CD4-positive, alpha-beta T cell treated with Interleukin-15 for 4 hours (primary cell): Measurements from ENCODE around the gene GRM7.

Experiments used
- DNase-seq: peaks from one replicate; pipeline ENCODE4 v3.0.0-alpha.2; 2020; ENCODE audit warnings: low spot score

Gene GRM7

GRCh38 chr3:7658294-7658693 is 797.4 kb downstream of the GRM7 start:
- no peak for DNase-seq

DNA sequence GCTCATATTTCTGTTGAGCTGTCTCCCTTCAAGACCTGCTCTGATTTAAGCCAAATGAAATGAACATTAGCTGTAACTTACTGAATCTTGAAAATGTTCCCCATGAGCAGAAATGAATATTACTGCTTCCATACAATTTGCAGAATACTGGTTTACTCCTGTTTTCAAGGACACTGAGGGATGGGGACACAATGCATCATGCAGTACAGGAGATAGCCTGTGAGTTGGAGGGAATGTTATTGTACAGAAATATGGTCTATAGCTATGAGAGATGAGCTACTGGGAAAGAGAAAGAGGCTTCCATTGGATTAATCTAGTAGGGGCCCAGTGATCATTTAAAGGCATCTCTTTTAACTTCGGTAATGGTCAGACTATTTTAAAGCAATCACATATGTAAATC is 798.2 kb downstream of the GRM7 start:
- no peak for DNase-seq

GRCh38 chr3:7663771-7664170 is 802.9 kb downstream of the GRM7 start:
- DNase-seq = no peak

DNA sequence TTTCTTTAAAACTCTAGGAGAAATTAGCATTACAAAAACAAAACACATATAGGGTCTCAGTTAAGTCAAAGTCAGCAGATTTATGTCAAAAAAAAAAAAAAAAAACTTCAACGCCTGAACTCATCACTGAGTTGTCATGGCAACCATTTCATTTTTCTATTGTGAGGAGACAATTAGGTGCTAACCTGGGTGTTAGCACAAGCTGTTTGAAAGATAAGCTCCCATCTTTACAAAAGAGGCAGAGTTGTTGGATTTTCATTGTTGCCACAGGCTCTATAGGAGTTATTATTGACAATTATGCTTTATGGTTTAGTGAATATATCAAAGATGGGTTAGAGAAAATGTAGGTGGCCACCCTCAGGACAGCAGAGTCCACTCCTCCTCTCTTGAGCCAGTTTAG is 806.9 kb downstream of the GRM7 start:
- no peak for DNase-seq

DNA sequence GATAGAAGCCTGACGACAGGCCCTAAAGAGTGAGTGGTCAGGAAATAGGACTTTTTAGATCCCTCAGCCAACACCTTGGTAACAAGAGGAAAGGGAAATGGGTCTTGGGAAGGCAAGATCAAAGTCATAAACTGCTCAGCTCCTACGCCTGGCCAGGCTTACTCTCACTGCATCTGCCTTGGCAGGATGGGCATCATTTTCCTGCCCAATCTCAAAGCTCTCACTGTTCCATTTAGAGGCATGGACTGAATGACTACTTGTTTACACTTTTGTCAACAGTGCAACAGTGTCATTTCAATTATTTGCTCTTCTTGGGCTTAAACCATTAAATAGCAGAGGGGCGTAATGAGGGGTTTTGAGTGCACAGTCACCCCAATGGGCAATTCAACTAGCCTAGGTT is 808.7 kb downstream of the GRM7 start:
- DNase-seq = no peak

DNA sequence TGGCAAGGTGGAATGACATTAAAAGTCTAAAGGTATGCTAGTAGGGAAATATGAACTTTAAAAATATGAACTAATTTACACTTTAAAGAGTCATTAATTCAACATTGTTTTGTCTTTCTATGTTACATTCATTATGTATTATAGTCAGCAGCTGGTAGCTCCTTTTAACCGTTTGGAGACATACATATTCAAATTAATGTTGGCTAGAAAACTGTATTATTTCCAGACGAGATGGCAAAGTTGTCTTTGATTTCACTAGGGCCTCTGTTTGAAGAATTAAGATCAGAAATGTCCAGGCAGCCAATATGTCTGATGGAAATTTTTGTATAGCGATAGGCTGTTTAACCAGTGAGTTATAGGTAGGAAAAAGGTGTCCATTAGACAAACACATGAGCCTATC is 817.6 kb downstream of the GRM7 start:
- DNase-seq = no peak

- no peak for DNase-seq
Observed at GRCh38 chr3:7682822-7683229, 821.9 kb downstream of the GRM7 start.

GRCh38 chr3:7683426-7683825 is 822.5 kb downstream of the GRM7 start:
- no peak for DNase-seq

GRCh38 chr3:7684182-7684715 is 823.3 kb downstream of the GRM7 start:
- DNase-seq = no peak

GRCh38 chr3:7687428-7688147 is 826.7 kb downstream of the GRM7 start:
- no peak for DNase-seq

DNA sequence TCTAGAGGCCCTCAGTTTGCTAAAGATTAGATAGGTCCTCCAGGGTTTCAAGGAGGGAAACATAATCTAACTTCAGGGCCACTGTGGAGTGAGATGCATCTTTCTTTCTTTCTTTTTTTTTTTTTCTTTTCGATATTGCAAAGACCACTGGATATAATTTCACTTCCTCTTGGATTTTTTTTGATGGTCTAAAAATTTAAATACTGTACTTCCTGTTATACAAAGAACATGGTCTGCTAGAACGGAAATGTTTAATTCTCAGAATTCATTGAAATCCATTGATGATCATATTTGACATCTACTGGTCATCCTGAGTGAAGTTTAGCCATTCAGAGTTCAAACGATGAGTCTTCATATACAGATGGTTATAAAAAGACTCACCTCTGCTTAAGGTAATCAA is 832.0 kb downstream of the GRM7 start:
- DNase-seq = no peak

DNA sequence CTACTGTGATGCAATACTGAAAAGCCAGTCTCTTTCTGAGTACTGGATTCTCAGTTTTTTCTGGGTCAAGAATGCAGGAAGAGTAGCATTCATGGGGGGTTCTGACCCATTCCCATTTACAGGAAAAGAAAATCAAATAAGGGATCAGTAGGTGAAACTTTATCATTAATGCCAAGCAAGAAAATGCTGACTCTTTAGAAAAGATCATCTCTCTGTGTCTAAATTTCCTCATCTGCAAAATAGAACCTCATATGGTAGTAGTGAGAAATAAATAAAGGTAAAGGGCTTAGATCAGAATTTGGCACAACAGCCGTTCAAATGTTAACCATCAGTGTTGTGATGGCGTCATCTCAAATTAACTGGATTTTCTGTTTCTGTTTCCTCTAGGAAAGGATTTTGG is 833.1 kb downstream of the GRM7 start:
- DNase-seq = no peak

DNA sequence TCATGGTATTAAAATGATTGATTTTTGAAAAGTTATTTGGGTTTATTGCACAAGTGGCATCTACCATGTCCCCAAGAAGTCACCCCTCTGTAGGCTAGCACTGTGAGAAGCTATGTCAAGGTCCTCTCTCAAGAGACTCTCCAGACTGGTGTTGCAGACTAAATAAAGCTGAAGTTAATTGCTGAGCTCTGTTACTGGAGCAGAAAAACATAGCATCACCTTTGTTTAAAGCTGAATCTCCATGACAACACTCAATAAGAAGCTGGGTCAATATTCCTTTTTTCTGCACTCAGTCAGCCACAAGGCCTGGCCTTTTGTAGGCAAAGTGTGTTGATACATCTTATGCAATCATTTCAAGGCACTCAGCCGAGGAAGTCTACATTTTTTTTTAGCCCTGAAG is 834.1 kb downstream of the GRM7 start:
- no peak for DNase-seq

- DNase-seq = no peak
Observed at GRCh38 chr3:7696320-7696719, 835.4 kb downstream of the GRM7 start.

- no peak for DNase-seq
Observed at GRCh38 chr3:7697548-7697947, 836.6 kb downstream of the GRM7 start.

- DNase-seq = no peak
Observed at GRCh38 chr3:7700539-7700938, 839.6 kb downstream of the GRM7 start.

GRCh38 chr3:7700977-7701376 is 840.1 kb downstream of the GRM7 start:
- DNase-seq = no peak

- no peak for DNase-seq
Observed at GRCh38 chr3:7707187-7707586, 846.3 kb downstream of the GRM7 start.

GRCh38 chr3:7709376-7710082 is 848.6 kb downstream of the GRM7 start:
- no peak for DNase-seq

DNA sequence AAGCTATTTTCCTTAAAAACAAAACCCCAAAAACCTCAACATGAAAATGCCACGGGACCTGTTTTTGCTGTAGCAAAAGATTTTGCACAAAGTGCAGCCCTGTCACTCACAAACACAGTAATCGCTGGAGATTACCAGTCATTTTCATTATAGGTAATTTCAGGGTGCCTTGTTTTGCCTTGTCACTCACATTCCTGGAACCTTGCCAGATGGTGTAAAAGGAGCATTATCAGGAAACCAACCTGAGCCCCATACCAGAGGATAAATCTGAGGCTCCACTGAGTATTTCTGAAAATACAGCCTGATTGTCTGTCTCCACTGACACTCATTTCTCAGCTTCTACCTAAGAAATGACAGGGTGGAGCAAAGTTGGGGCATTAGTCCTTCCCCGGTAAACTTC is 849.4 kb downstream of the GRM7 start:
- DNase-seq = no peak

GRCh38 chr3:7713724-7714123 is 852.8 kb downstream of the GRM7 start:
- no peak for DNase-seq

GRCh38 chr3:7720649-7721297 is 859.9 kb downstream of the GRM7 start:
- DNase-seq = no peak

- DNase-seq = no peak
Observed at GRCh38 chr3:7721869-7722268, 861.0 kb downstream of the GRM7 start.
